ENCODE data around the gene MZB1. TPM values are rescaled to one million over a fixed set of nuclear protein-coding genes. Genes with fewer than 3 reads are reported as not detected.

MZB1 gene
- total and polyA plus RNA-seq, 2 of the 13 experiments (the other 11 are each of a cell fraction or from before 2014, with no cell fraction given), result 0.31 to 0.40 TPM

DNA sequence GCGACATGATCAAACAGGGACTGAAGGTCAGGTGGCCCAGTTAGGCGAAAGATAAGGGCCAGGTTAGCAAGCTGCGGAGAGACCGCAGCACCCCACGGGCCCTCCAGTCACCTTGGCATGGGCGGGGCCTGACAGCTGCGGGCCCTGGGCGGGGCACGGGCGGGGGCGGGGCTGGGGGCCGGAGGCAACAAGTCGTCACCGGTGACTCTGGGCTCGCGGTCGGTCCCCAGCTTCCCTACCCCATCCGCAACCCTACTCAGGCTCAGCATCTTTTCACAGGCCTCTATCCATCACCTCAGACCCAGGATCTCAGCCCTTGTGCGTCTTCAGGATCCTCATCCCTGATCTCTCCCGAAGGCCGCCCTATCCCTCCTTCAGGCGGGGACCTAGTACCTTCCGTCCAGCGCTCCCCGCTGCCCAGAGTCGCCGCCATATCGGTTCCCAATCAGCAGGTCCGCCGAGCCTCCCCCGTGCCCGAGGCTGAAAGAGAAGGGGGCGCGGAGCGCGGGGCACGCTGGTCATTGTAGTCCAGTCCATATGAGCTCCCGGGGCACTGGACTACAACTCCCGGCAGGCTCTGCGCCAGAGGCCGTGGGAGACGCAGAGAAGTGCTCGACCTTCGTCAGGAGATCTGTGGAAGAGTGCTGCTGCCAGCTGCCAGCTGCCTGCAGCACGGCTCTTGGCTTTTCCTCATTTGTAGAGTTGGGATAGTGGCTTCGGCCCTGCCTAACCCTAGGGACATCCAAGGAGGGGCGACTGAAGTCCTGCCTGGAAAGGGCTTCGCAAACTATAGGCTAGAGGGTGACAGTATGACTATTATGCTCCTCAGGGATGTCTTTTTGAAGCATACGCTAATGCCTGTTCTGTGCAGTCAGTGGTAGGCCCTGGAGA is 49.5 kb upstream of the MZB1 start, which contains the start of gene DNAJC18 (continued):
- no peak; the same call in 1 of the 2 replicates for TF ChIP-seq SAFB2 (CRISPR knock-in tag; IDR thresholded peaks at IDR 0.05; ENCODE audit: borderline replicate concordance, low read depth)
- TF ChIP-seq NKX3-1 (CRISPR knock-in tag; IDR thresholded peaks at IDR 0.05), result no peak
- no peak for TF ChIP-seq ZNF883 (CRISPR knock-in tag; IDR thresholded peaks at IDR 0.05; ENCODE audit: not compliant biosample characterization)
- 0 out of 2 replicates have a peak, but pooled peaks have one; percentile 36 for TF ChIP-seq ZNF891 (CRISPR knock-in tag; IDR thresholded peaks at IDR 0.05)
- no peak for TF ChIP-seq ZSCAN22 (CRISPR knock-in tag; IDR thresholded peaks at IDR 0.05)
- TF ChIP-seq, protein P1, sequence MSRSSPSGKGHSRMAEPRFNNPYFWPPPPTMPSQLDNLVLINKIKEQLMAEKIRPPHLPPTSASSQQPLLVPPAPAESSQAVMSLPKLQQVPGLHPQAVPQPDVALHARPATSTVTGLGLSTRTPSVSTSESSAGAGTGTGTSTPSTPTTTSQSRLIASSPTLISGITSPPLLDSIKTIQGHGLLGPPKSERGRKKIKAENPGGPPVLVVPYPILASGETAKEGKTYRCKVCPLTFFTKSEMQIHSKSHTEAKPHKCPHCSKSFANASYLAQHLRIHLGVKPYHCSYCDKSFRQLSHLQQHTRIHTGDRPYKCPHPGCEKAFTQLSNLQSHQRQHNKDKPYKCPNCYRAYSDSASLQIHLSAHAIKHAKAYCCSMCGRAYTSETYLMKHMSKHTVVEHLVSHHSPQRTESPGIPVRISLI (CRISPR knock-in tag; IDR thresholded peaks at IDR 0.05; ENCODE audit: borderline replicate concordance), result no peak
- TF ChIP-seq, protein P2, sequence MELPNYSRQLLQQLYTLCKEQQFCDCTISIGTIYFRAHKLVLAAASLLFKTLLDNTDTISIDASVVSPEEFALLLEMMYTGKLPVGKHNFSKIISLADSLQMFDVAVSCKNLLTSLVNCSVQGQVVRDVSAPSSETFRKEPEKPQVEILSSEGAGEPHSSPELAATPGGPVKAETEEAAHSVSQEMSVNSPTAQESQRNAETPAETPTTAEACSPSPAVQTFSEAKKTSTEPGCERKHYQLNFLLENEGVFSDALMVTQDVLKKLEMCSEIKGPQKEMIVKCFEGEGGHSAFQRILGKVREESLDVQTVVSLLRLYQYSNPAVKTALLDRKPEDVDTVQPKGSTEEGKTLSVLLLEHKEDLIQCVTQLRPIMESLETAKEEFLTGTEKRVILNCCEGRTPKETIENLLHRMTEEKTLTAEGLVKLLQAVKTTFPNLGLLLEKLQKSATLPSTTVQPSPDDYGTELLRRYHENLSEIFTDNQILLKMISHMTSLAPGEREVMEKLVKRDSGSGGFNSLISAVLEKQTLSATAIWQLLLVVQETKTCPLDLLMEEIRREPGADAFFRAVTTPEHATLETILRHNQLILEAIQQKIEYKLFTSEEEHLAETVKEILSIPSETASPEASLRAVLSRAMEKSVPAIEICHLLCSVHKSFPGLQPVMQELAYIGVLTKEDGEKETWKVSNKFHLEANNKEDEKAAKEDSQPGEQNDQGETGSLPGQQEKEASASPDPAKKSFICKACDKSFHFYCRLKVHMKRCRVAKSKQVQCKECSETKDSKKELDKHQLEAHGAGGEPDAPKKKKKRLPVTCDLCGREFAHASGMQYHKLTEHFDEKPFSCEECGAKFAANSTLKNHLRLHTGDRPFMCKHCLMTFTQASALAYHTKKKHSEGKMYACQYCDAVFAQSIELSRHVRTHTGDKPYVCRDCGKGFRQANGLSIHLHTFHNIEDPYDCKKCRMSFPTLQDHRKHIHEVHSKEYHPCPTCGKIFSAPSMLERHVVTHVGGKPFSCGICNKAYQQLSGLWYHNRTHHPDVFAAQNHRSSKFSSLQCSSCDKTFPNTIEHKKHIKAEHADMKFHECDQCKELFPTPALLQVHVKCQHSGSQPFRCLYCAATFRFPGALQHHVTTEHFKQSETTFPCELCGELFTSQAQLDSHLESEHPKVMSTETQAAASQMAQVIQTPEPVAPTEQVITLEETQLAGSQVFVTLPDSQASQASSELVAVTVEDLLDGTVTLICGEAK (IDR thresholded peaks at IDR 0.05), result no peak
- TF ChIP-seq, protein P2 (CRISPR knock-in tag; IDR thresholded peaks at IDR 0.05), result peak; percentile 28; the same call in 1 of the 2 replicates
- no peak for TF ChIP-seq ZNF850 (CRISPR knock-in tag; conservative IDR thresholded peaks at IDR 0.05)
- TF ChIP-seq, protein P3, sequence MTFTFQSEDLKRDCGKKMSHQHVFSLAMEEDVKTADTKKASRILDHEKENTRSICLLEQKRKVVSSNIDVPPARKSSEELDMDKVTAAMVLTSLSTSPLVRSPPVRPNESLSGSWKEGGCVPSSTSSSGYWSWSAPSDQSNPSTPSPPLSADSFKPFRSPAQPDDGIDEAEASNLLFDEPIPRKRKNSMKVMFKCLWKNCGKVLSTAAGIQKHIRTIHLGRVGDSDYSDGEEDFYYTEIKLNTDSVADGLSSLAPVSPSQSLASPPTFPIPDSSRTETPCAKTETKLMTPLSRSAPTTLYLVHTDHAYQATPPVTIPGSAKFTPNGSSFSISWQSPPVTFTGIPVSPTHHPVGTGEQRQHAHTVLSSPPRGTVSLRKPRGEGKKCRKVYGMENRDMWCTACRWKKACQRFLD (CRISPR knock-in tag; IDR thresholded peaks at IDR 0.05; ENCODE audit: borderline replicate concordance), result no peak
- TF ChIP-seq, protein P4, sequence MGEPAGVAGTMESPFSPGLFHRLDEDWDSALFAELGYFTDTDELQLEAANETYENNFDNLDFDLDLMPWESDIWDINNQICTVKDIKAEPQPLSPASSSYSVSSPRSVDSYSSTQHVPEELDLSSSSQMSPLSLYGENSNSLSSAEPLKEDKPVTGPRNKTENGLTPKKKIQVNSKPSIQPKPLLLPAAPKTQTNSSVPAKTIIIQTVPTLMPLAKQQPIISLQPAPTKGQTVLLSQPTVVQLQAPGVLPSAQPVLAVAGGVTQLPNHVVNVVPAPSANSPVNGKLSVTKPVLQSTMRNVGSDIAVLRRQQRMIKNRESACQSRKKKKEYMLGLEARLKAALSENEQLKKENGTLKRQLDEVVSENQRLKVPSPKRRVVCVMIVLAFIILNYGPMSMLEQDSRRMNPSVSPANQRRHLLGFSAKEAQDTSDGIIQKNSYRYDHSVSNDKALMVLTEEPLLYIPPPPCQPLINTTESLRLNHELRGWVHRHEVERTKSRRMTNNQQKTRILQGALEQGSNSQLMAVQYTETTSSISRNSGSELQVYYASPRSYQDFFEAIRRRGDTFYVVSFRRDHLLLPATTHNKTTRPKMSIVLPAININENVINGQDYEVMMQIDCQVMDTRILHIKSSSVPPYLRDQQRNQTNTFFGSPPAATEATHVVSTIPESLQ (CRISPR knock-in tag; conservative IDR thresholded peaks at IDR 0.05), result no peak
- 0 out of 2 replicates have a peak, but pooled peaks have one; percentile 46 for TF ChIP-seq ZNF225 (CRISPR knock-in tag; IDR thresholded peaks at IDR 0.05)
- no peak for TF ChIP-seq KLF11 (CRISPR knock-in tag; IDR thresholded peaks at IDR 0.05)
- no peak for TF ChIP-seq ISX (CRISPR knock-in tag; conservative IDR thresholded peaks at IDR 0.05)
- no peak for TF ChIP-seq ARNTL (CRISPR knock-in tag; IDR thresholded peaks at IDR 0.05)
